Tibial artery (tissue), 4 donors: ENCODE data around the gene SLC43A3.

Experiments
- DNase-seq, 2 donors: peaks; one replicate each; pipeline ENCODE4 v3.0.0-alpha.2; 2019
- H3K27ac ChIP-seq, 2 donors: fragments of 200-600 bp; sonication (generic) in 1 of 2; 1 replicate in 1 of 2; 2 replicates in 1 of 2; pipeline ENCODE4 v1.5.1; 2018 to 2019; ENCODE audit warnings: mild to moderate bottlenecking in 1 of 2
- H3K27me3 ChIP-seq, 2 donors: fragments of 200-600 bp; sonication (generic) in 1 of 2; one replicate each; pipeline versions ENCODE4 v1.5.1 to v1.6.0; 2016 to 2019
- H3K36me3 ChIP-seq, 3 donors: fragments of 200-600 bp; sonication (generic) in 2 of 3; one replicate each; pipeline ENCODE4 v1.5.1; 2016 to 2019; ENCODE audit warnings: mild to moderate bottlenecking in 2 of 3
- H3K4me1 ChIP-seq, 4 donors: fragments of 200-600 bp; sonication (generic) in 2 of 4; 1 replicate in 3 of 4; 2 replicates in 1 of 4; pipeline ENCODE4 v1.5.1; 2016 to 2019
- H3K4me3 ChIP-seq, 2 donors: fragments of 200-600 bp; sonication (generic) in 1 of 2; 1 replicate in 1 of 2; 2 replicates in 1 of 2; pipeline ENCODE4 v1.5.1; 2018 to 2019; ENCODE audit warnings: mild to moderate bottlenecking in 2 of 2
- H3K9me3 ChIP-seq, 3 donors: fragments of 200-600 bp; sonication (generic) in 1 of 3; one replicate each; pipeline ENCODE4 v1.5.1; 2016 to 2019
- intact Hi-C: fragments of 100-400 bp; cut with DNase I; formaldehyde crosslinking; loops from one replicate; pipeline ENCODE4 v1.15.0; 2023; ENCODE audit warnings: low total_unique reads
- TF ChIP-seq, protein P1 (sequence below), 2 experiments: fragments of 200-600 bp in 1 of 2; fragments of 450-650 bp in 1 of 2; IDR thresholded peaks; one replicate each; pipeline ENCODE4 v1.5.1; 2017 to 2019; ENCODE audit warnings: antibody characterized with exemption in 2 of 2, mild to moderate bottlenecking in 1 of 2, moderate library complexity in 1 of 2

The SLC43A3 gene

DNA sequence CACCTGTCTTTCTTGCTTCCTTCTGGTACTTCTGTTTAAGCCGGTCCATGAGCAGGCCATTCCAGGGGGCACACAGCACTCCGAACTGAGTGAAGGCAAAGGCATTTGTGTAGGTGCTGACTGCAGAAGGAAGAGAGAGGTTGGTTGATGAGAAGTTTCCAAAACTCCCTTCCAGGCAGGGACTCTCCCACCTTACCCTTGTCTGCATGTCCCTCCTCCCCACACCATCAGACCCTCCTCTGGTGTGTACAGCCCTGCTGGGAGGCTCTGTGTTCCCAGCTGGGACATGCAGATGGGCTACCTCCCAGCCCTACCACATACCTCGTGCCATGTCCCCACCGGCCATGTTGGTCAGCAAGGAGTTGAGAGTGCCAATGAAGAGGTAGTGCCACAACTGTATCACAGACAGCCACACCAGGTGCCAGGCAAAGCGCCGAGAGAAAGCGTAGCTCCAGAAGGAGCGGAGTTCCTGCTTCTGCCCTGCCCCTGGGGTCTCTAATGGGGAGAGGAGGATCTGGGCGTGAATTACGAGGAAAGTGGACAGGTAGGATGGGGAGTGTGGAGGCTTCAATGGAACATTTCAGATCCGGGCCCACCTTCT, 12.2 kb downstream of the SLC43A3 start:
- no peaks in the 10 kb centered on the region for H3K9me3 ChIP-seq
- DNase-seq, result no peak
- H3K27me3 ChIP-seq, result no peaks in the 10 kb centered on the region
- H3K27ac ChIP-seq, result no peak overlapping the region
- H3K4me1 ChIP-seq, result peaks cover 0 to 12% (median 5%) of the 10 kb centered on the region in 4 donors
- peaks cover 78 to 95% (median 79%) of the 10 kb centered on the region in 3 donors for H3K36me3 ChIP-seq
- intact Hi-C loops, result no loop called here
- no peak overlapping the region for H3K4me3 ChIP-seq
- TF ChIP-seq, protein P1, sequence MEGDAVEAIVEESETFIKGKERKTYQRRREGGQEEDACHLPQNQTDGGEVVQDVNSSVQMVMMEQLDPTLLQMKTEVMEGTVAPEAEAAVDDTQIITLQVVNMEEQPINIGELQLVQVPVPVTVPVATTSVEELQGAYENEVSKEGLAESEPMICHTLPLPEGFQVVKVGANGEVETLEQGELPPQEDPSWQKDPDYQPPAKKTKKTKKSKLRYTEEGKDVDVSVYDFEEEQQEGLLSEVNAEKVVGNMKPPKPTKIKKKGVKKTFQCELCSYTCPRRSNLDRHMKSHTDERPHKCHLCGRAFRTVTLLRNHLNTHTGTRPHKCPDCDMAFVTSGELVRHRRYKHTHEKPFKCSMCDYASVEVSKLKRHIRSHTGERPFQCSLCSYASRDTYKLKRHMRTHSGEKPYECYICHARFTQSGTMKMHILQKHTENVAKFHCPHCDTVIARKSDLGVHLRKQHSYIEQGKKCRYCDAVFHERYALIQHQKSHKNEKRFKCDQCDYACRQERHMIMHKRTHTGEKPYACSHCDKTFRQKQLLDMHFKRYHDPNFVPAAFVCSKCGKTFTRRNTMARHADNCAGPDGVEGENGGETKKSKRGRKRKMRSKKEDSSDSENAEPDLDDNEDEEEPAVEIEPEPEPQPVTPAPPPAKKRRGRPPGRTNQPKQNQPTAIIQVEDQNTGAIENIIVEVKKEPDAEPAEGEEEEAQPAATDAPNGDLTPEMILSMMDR (IDR thresholded peaks at IDR 0.05), result no peak

DNA sequence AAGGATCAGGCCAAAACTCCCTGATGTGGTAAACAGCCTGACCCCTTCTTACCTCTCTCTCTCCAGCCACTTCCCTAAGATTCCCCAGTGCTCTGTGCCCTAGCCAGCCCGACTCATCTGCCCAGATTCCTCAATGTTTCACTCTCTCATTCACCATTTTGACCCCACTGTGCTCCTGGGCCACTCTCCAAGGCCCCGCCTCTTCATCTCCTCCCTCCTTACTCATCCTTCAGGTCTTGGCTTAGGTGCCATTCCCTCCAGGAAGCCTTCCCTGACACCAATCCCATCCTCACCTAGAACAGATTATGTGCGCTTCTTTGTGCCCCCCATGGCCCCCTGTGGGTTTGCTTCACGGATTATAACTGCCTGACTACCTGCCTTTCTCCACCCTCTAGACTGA, 13.2 kb downstream of the SLC43A3 start:
- TF ChIP-seq, protein P1 (IDR thresholded peaks at IDR 0.05), result no peak
- Histone ChIP-seq H3K9me3 (no peaks in the 10 kb centered on the region), H3K27me3 (no peaks in the 10 kb centered on the region), H3K4me3 (no peak overlapping the region), H3K27ac (no peak overlapping the region), H3K36me3 (peaks cover 87 to 95% (median 88%) of the 10 kb centered on the region in 3 donors), H3K4me1 (peaks cover 0 to 12% (median 5%) of the 10 kb centered on the region in 4 donors)
- intact Hi-C loops, result no loop called here
- no peak for DNase-seq

DNA sequence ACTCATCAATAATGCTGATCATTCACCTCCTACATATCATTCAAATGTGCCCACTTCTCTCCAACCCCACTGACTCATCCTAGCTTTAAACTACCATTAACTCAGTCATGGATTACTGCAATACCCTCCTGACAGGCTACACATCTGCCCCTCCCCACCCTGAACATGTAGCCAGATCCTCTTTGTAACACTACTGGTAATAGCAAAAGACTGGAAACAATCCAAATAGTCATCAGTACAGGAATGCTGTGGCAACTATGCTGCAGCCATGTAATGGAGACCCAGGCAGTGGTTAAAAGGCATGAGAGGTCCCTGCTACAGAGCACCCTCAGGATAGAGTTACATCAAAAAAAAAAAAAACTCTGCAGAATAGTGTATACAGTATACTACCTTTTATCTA, 16.6 kb downstream of the SLC43A3 start:
- H3K4me1 ChIP-seq, result peaks cover 0 to 3% (median 0%) of the 10 kb centered on the region in 4 donors
- intact Hi-C loops, result no loop called here
- peaks cover 65 to 93% (median 77%) of the 10 kb centered on the region in 3 donors for H3K36me3 ChIP-seq
- TF ChIP-seq, protein P1 (IDR thresholded peaks at IDR 0.05), result no peak
- no peaks in the 10 kb centered on the region for H3K9me3 ChIP-seq
- no peaks in the 10 kb centered on the region for H3K27me3 ChIP-seq
- no peak overlapping the region for H3K4me3 ChIP-seq
- DNase-seq, result no peak
- H3K27ac ChIP-seq, result no peak overlapping the region

DNA sequence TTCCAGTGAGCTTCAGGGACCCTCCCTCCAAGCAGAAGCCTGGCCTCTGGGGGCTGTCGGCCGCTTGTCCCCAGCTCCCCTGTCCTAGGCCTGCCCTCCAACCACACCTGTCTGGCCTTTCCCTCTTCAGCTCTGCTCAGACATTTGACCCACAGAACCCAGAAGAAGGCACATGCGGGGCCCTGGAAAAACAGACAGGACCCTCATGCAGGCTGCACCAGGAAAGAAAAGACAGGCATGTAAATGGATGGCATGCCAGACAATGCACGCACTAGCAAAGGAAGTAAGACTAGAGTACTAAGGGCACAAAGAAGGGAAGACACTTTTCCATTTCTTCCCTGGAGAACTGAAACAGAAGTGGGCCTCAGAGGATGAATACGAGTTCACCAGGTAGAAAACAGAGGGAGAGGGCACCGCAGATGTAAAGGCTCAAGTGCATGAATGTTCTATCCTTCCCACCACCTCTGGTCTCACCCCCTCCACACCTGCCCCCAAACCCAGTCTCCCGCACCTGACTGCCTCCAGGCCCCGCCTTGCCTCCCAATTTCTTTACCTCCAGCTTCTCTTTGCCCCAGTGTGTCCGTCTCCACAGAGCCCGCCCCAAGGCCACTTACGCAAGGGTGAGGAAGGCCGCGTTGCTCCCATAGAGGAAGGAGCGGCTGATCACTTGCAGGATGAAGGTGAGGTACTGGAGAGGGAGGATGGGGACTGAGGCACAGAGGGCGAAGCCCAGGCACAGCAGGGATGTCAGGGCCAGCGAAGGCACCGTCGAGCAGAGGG, 17.4 kb downstream of the SLC43A3 start:
- Histone ChIP-seq H3K27ac (no peak overlapping the region), H3K27me3 (no peaks in the 10 kb centered on the region), H3K4me1 (peaks cover 0 to 3% (median 0%) of the 10 kb centered on the region in 4 donors), H3K4me3 (no peak overlapping the region), H3K36me3 (peaks cover 57 to 91% (median 70%) of the 10 kb centered on the region in 3 donors), H3K9me3 (no peaks in the 10 kb centered on the region)
- DNase-seq, result no peak
- intact Hi-C loops, result no loop called here
- TF ChIP-seq, protein P1 (IDR thresholded peaks at IDR 0.05), result no peak

DNA sequence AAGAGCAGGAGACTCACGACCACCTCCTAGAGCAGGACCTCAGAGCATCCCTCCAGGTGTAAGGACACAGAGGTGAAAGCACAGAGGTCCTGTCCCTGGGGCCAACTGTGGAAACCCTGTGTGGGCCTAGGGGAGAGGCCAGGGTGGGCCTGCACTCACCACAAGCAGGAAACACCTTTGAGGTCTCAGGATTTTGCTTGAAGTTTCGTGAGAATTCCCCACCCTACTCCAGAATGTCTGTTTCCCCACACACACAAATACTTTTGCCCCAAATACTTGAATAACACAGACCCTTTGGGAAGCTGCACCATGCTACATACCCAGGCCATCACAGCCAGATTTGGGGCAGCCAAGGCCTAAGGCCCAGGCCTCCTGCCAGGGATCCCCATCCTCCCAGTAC, 18.1 kb downstream of the SLC43A3 start:
- Histone ChIP-seq H3K4me1 (peaks cover 0 to 3% (median 0%) of the 10 kb centered on the region in 4 donors), H3K4me3 (no peak overlapping the region), H3K9me3 (no peaks in the 10 kb centered on the region), H3K27me3 (no peaks in the 10 kb centered on the region), H3K36me3 (peaks cover 50 to 83% (median 64%) of the 10 kb centered on the region in 3 donors), H3K27ac (no peak overlapping the region)
- DNase-seq, result no peak
- TF ChIP-seq, protein P1 (IDR thresholded peaks at IDR 0.05), result no peak
- intact Hi-C loops, result no loop called here
